GM06990 (cell line): ENCODE results near the gene RBM47.

Source experiments
- DNase-seq: peaks from one replicate; pipeline ENCODE4 v3.0.0-alpha.2; 2011; ENCODE audit not compliant: insufficient read length; ENCODE audit errors: extremely low read depth
- H3K27me3 ChIP-seq: replicated peaks from 2 replicates; pipeline ENCODE4 v1.6.0; 2011; ENCODE audit warnings: low read length; ENCODE audit not compliant: control insufficient read depth, insufficient read depth
- H3K36me3 ChIP-seq: 2 replicates; pipeline ENCODE4 v1.5.1; 2011; ENCODE audit warnings: low read length; ENCODE audit not compliant: control insufficient read depth, insufficient read depth
- H3K4me3 ChIP-seq: replicated peaks from 2 replicates; pipeline ENCODE4 v1.5.1; 2011; ENCODE audit warnings: low read depth, mild to moderate bottlenecking, control low read depth, low read length
- CTCF ChIP-seq: IDR thresholded peaks from 2 replicates; pipeline ENCODE4 v1.5.1; 2011; ENCODE audit warnings: low read length, control low read depth, mild to moderate bottlenecking, inconsistent platforms; ENCODE audit not compliant: insufficient read depth, poor library complexity, severe bottlenecking

Gene RBM47

DNA sequence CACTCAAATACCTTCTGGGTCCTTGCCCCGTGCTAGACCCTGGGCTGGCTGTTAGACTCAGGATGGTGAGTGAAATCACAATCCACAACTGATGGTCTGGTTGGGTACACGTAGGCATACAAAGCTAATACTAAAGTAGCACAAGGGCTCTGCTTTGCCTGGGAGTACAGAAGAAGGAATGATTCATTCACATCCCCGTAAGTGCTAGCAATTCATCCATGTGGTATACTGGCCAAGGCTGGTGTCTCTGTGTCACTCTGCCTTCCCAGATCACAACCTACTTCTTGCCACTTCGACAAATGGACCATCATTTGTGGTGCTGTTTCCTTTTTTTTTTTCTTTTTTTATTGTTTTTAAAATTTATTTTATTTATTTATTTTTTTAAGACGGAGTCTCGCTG lies 19.7 kb upstream of the RBM47 start:
- DNase-seq, result no peak
- TF ChIP-seq CTCF, result no peak
- H3K36me3 ChIP-seq, result no peaks in the 10 kb centered on the region
- H3K27me3 ChIP-seq, result no peaks in the 10 kb centered on the region
- no peak overlapping the region for H3K4me3 ChIP-seq

GRCh38 chr4:40648742-40649281 lies 19.1 kb upstream of the RBM47 start:
- Histone ChIP-seq H3K27me3 (no peaks in the 10 kb centered on the region), H3K36me3 (no peaks in the 10 kb centered on the region), H3K4me3 (no peak overlapping the region)
- TF ChIP-seq CTCF, result no peak
- no peak for DNase-seq

DNA sequence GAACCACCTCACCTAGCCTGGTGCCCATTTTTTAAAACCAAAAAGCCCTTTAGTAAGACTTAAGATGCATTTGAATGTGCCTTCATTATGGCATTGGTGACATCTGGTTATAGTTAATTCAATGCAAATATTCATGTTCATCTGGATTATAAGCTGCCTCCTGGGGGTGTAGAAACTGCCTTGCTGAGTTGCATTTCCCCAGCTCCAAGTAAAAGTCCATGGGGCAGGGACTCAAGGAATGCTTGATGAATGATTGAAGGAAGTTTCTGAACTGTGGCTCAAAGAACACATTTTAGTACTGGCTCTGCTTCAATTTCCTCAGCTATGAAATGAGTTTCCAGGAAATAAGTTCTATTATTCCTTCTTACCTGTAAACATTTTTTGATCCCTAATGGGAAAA lies 18.5 kb upstream of the RBM47 start:
- H3K27me3 ChIP-seq, result no peaks in the 10 kb centered on the region
- no peaks in the 10 kb centered on the region for H3K36me3 ChIP-seq
- TF ChIP-seq CTCF, result no peak
- H3K4me3 ChIP-seq, result no peak overlapping the region
- DNase-seq, result no peak

DNA sequence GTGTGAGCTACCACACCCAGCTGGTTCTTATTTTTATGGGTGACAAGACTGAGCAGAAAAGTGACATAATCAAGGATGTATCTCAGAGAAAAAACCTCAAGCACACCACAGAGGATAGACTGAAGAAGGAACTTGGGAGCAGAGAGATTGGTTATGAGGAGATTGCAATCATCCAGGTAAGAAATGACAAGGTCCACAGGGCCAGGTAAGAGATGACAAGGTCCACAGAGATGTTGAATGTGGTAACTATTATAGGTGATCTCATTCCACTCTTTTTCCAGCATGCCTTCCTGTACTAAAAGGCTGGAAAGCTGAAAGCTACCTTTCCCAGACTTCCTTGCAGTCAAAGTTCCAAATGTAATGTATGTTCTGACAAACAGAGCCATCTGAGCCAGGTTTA lies 15.9 kb upstream of the RBM47 start:
- Histone ChIP-seq H3K36me3 (no peaks in the 10 kb centered on the region), H3K27me3 (no peaks in the 10 kb centered on the region), H3K4me3 (no peak overlapping the region)
- no peak for DNase-seq
- TF ChIP-seq CTCF, result no peak

- Histone ChIP-seq H3K27me3 (no peaks in the 10 kb centered on the region), H3K4me3 (no peak overlapping the region), H3K36me3 (no peaks in the 10 kb centered on the region)
- no peak for DNase-seq
- no peak for TF ChIP-seq CTCF
Measured at GRCh38 chr4:40632080-40632479, 2.4 kb upstream of the RBM47 start.

DNA sequence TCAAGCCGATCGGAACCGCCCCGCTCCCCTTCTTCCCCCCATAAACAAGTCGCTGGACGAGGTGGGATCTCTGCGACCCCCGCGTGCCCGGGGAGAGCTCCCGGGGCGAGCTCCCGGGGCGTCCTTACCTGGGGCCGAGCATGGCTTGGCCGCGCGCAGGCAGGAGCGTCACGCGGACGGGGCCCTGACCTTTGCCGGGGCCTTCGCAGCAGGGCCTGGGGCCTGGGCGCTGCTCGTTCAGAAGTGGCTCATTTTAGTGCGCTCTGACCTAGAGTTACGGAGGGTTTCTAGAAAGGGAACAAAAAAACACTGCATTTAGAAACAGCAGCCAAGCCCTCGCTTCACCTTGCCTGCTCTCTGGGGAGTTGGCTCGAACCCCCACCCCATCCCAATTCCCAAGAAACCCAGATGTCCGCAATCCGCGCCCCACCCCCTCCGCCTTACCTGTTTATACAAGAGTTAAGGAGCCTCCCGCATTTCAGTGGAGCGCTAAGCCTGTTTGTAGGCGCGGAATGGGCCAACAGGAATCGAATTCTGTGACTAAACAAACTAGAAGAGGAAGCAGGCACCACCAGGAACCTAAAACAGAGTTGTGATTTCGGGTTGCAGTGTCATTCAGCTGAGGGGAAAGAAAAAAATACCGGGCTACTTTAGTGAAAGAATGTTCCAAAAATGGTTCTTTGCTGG lies 814 bp upstream of the RBM47 start:
- Histone ChIP-seq H3K4me3 (peak overlapping the region; percentile 93), H3K27me3 (no peaks in the 10 kb centered on the region), H3K36me3 (peaks cover under 1% of the 10 kb centered on the region)
- TF ChIP-seq CTCF, result no peak
- peak; percentile 78 for DNase-seq
